Stomach smooth muscle (tissue), 2 donors: ENCODE data around the gene U2AF1L4.

ENCODE experiments used
- H3K27ac ChIP-seq: one replicate; pipeline ENCODE4 v1.7.0; 2013; ENCODE audit warnings: mild to moderate bottlenecking, low read length, inconsistent platforms
- H3K27me3 ChIP-seq, 2 donors: one replicate each; pipeline ENCODE4 v1.7.0; 2013; ENCODE audit warnings: low read length in 2 of 2; ENCODE audit not compliant: insufficient read depth in 2 of 2, control insufficient read depth in 1 of 2
- H3K36me3 ChIP-seq, 2 donors: one replicate each; pipeline ENCODE4 v1.7.0; 2013; ENCODE audit warnings: low read length in 2 of 2; ENCODE audit not compliant: control insufficient read depth in 2 of 2, insufficient read depth in 2 of 2
- H3K4me1 ChIP-seq: one replicate; pipeline ENCODE4 v1.7.0; 2013; ENCODE audit warnings: low read length; ENCODE audit not compliant: control insufficient read depth, insufficient read depth
- H3K4me3 ChIP-seq, 2 donors: one replicate each; pipeline ENCODE4 v1.7.0; 2013; ENCODE audit warnings: low read length in 2 of 2
- H3K9ac ChIP-seq, 2 donors: one replicate each; pipeline ENCODE4 v1.7.0; 2013; ENCODE audit warnings: low read length in 2 of 2, mild to moderate bottlenecking in 1 of 2
- H3K9me3 ChIP-seq, 2 donors: one replicate each; pipeline ENCODE4 v1.7.0; 2013; ENCODE audit warnings: low read length in 2 of 2; ENCODE audit not compliant: control insufficient read depth in 2 of 2
- donor health status: healthy.
- donor health status: Pancreatic carcinoma.

Gene U2AF1L4

DNA sequence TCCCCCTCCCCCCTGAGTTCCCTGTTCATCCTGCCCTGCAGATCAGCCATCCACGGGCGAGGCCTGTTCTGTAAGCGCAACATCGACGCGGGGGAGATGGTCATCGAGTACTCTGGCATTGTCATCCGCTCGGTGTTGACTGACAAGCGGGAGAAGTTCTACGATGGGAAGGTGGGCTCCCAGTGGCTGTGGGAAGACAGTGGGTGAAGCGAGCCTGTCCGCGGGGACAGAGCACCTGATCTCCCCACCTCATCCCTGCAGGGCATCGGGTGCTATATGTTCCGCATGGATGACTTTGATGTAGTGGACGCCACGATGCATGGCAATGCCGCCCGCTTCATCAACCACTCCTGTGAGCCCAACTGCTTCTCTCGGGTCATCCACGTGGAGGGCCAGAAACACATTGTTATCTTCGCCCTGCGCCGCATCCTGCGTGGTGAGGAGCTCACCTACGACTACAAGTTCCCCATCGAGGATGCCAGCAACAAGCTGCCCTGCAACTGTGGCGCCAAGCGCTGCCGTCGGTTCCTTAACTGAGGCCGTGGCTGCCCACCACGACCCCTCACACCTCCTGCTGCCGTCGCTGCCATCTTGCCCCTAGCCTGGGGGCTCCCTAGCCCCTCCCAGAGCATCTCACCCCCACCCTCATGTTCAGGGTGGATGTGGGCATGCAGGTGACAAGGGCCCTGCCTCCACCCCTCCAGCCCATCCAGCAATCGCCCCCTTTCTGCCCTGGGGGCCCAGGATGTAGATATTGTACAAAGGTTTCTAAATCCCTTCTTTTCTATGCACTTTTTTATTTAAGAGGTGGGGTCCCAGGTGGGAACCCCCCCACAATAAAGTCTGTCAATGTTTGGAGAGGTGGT lies 7.0 kb downstream of the U2AF1L4 start:
- H3K27ac ChIP-seq, result no peak overlapping the region
- H3K4me3 ChIP-seq, result no peak overlapping the region
- H3K9me3 ChIP-seq, result no peaks in the 10 kb centered on the region
- H3K4me1 ChIP-seq, result peaks cover 21% of the 10 kb centered on the region
- no peak overlapping the region for H3K9ac ChIP-seq
- peaks cover 35 to 43% of the 10 kb centered on the region in 2 donors for H3K36me3 ChIP-seq
- H3K27me3 ChIP-seq, result no peaks in the 10 kb centered on the region

GRCh38 chr19:35736913-35737886 lies 8.0 kb downstream of the U2AF1L4 start:
- no peaks in the 10 kb centered on the region for H3K27me3 ChIP-seq
- H3K9ac ChIP-seq, result no peak overlapping the region
- H3K4me3 ChIP-seq, result no peak overlapping the region
- H3K4me1 ChIP-seq, result peaks cover 14% of the 10 kb centered on the region
- H3K9me3 ChIP-seq, result no peaks in the 10 kb centered on the region
- H3K36me3 ChIP-seq, result peaks cover 30 to 40% of the 10 kb centered on the region in 2 donors
- no peak overlapping the region for H3K27ac ChIP-seq

DNA sequence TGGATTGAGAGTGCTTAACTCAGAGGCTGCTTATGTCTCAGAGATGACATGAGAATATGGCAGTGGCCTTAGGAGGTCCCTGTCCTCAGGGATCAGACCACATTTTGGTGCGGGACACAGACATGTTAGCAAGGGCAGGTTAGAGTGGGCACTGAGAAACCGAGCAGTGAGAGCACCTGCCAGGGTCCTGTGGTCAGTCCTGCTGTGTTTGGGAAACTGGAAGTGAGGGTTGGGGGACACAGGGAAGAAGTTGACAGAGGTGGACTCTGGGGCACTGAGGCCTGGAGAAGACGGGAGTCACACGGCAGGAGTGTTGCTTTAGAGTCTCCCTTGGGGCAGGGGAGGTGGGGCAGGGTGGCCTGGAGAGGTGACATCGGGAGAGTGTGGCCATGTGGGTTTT lies 10.3 kb downstream of the U2AF1L4 start:
- no peaks in the 10 kb centered on the region for H3K27me3 ChIP-seq
- no peak overlapping the region for H3K27ac ChIP-seq
- H3K4me1 ChIP-seq, result peaks cover 4% of the 10 kb centered on the region
- no peak overlapping the region for H3K9ac ChIP-seq
- H3K36me3 ChIP-seq, result peaks cover 47 to 56% of the 10 kb centered on the region in 2 donors
- H3K9me3 ChIP-seq, result no peaks in the 10 kb centered on the region
- no peak overlapping the region for H3K4me3 ChIP-seq

DNA sequence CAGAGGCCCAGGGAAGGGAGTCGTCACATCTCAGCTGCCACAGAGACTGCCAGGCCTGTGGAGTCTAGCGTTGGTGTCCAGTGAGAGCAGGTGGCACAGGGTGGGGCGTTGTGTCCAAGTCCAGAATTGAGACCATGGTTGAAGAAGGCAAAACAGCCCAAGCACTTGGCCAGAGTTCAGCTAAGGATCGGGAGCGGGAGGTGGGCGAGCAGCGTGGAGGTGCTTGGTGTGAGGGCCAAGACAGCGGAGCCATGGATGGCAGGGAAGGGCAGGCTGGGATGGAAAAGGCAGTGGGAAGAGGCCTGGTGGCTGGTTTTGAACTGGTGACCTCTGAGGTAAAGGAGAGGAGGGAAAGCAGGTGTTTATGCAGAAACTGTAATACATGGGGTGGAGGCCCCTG lies 10.9 kb downstream of the U2AF1L4 start:
- H3K4me1 ChIP-seq, result no peaks in the 10 kb centered on the region
- no peaks in the 10 kb centered on the region for H3K9me3 ChIP-seq
- H3K9ac ChIP-seq, result no peak overlapping the region
- peaks cover 52 to 62% of the 10 kb centered on the region in 2 donors for H3K36me3 ChIP-seq
- H3K4me3 ChIP-seq, result no peak overlapping the region
- H3K27ac ChIP-seq, result no peak overlapping the region
- H3K27me3 ChIP-seq, result no peaks in the 10 kb centered on the region

GRCh38 chr19:35733180-35734125 lies 11.8 kb downstream of the U2AF1L4 start:
- Histone ChIP-seq H3K4me1 (no peaks in the 10 kb centered on the region), H3K9ac (no peak overlapping the region), H3K27me3 (no peaks in the 10 kb centered on the region), H3K9me3 (no peaks in the 10 kb centered on the region), H3K36me3 (peaks cover 55 to 66% of the 10 kb centered on the region in 2 donors), H3K4me3 (no peak overlapping the region), H3K27ac (no peak overlapping the region)

- Histone ChIP-seq H3K9me3 (no peaks in the 10 kb centered on the region), H3K9ac (no peak overlapping the region), H3K36me3 (peaks cover 53 to 65% of the 10 kb centered on the region in 2 donors), H3K27ac (no peak overlapping the region), H3K27me3 (no peaks in the 10 kb centered on the region), H3K4me1 (no peaks in the 10 kb centered on the region), H3K4me3 (no peak overlapping the region)
Measured at GRCh38 chr19:35732540-35733179, 12.6 kb downstream of the U2AF1L4 start.

DNA sequence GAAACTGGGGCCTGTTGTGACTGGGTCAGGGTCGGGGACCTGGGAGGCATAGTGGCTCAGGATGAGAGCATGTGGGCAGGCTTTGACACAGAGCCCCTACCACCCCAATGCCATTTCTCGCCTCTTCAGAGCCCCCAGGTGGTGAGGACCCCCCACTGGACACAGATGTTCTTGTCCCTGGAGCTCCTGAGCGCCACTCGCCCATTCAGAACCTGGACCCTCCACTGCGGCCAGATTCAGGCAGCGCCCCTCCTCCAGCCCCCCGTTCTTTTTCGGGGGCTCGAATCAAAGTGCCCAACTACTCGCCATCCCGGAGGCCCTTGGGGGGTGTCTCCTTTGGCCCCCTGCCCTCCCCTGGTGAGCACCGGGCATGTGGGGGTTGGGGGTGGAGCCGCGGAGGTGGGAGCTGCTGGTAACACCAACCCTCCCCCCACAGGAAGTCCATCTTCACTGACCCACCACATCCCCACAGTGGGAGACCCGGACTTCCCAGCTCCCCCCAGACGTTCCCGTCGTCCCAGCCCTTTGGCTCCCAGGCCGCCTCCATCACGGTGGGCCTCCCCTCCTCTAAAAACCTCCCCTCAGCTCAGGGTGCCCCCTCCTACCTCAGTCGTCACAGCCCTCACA lies 13.3 kb downstream of the U2AF1L4 start:
- Histone ChIP-seq H3K9ac (no peak overlapping the region), H3K9me3 (no peaks in the 10 kb centered on the region), H3K4me3 (no peak overlapping the region), H3K27ac (no peak overlapping the region), H3K4me1 (no peaks in the 10 kb centered on the region), H3K36me3 (peaks cover 60 to 70% of the 10 kb centered on the region in 2 donors), H3K27me3 (no peaks in the 10 kb centered on the region)

- Histone ChIP-seq H3K27ac (no peak overlapping the region), H3K4me1 (no peaks in the 10 kb centered on the region), H3K9ac (no peak overlapping the region)
Measured at GRCh38 chr19:35731353-35731752, 13.9 kb downstream of the U2AF1L4 start.

DNA sequence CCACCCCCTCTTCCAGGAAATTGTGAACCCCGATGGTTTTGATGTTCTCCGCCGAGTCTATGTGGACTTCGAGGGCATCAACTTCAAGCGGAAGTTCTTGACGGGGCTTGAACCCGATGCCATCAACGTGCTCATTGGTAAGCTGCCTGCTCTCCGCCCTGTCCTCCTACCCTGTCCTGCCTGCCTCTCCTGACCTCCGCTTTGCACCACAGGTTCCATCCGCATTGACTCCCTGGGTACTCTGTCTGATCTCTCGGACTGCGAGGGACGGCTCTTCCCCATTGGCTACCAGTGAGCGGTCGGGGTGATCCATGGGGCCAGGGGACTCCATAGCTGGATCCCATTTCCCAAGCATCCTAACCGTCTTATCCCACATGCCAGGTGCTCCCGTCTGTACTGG lies 14.9 kb downstream of the U2AF1L4 start:
- peaks cover 71 to 75% of the 10 kb centered on the region in 2 donors for H3K36me3 ChIP-seq
- no peak overlapping the region for H3K27ac ChIP-seq
- no peaks in the 10 kb centered on the region for H3K4me1 ChIP-seq
- H3K9ac ChIP-seq, result no peak overlapping the region
- H3K27me3 ChIP-seq, result no peaks in the 10 kb centered on the region
- H3K4me3 ChIP-seq, result no peak overlapping the region
- no peaks in the 10 kb centered on the region for H3K9me3 ChIP-seq

More at GRCh38 chr19:35731353-35731752, 13.9 kb downstream of the U2AF1L4 start:
- no peaks in the 10 kb centered on the region for H3K27me3 ChIP-seq
- H3K36me3 ChIP-seq, result peaks cover 65 to 70% of the 10 kb centered on the region in 2 donors
- H3K9me3 ChIP-seq, result no peaks in the 10 kb centered on the region
- no peak overlapping the region for H3K4me3 ChIP-seq
